HG03432 (cell line): ENCODE measurements around the gene CYP2C18.
"Not testable (repeated sequence)": the region's sequence is repeated elsewhere in the genome, so short reads cannot be mapped to it uniquely, and the experiment has no call there.

Experiments
- ATAC-seq: cut with Tn5 transposase; IDR thresholded peaks from one replicate; pipeline ENCODE4 v1.9.1; 2021; ENCODE audit warnings: mild to moderate bottlenecking, moderate library complexity; ENCODE audit not compliant: unreplicated experiment

The CYP2C18 gene

GRCh38 chr10:94683214-94684054, at the start of gene CYP2C18:
Gene CYP2C18 (plus strand): TSS chr10:94683729. CDS start chr10:94683820, 91 bp downstream.
- no peak for ATAC-seq

GRCh38 chr10:94638097-94638496, 45.4 kb upstream of the CYP2C18 start:
- not testable (repeated sequence) for ATAC-seq

- ATAC-seq = no peak
These were observed 43.6 kb upstream of the CYP2C18 start for GRCh38 chr10:94639902-94640301.

- no peak for ATAC-seq
These were observed 43.0 kb upstream of the CYP2C18 start for GRCh38 chr10:94640562-94640961.

GRCh38 chr10:94641480-94641879, 42.0 kb upstream of the CYP2C18 start:
- ATAC-seq = no peak

GRCh38 chr10:94644352-94644751, 39.2 kb upstream of the CYP2C18 start:
- ATAC-seq = no peak

- peak; percentile 79 for ATAC-seq
These were observed 38.2 kb upstream of the CYP2C18 start for GRCh38 chr10:94645285-94645684.

GRCh38 chr10:94655201-94655600, 28.3 kb upstream of the CYP2C18 start:
- ATAC-seq = not testable (repeated sequence)

GRCh38 chr10:94663061-94663460, 20.5 kb upstream of the CYP2C18 start:
- not testable (repeated sequence) for ATAC-seq

GRCh38 chr10:94666391-94667102, 17.0 kb upstream of the CYP2C18 start:
- no peak for ATAC-seq

GRCh38 chr10:94673614-94674321, 9.8 kb upstream of the CYP2C18 start:
- ATAC-seq = no peak

GRCh38 chr10:94676496-94676895, 7.0 kb upstream of the CYP2C18 start:
- ATAC-seq = no peak

GRCh38 chr10:94677691-94678090, 5.8 kb upstream of the CYP2C18 start:
- ATAC-seq = no peak

- ATAC-seq = no peak
These were observed 5.1 kb upstream of the CYP2C18 start for GRCh38 chr10:94678475-94678874.

GRCh38 chr10:94680544-94680943, 3.0 kb upstream of the CYP2C18 start:
- ATAC-seq = peak; percentile 61

GRCh38 chr10:94682636-94683035, 893 bp upstream of the CYP2C18 start:
- ATAC-seq = not testable (repeated sequence)

GRCh38 chr10:94687625-94688248, 4.2 kb downstream of the CYP2C18 start:
- no peak for ATAC-seq

- no peak for ATAC-seq
These were observed 22.6 kb downstream of the CYP2C18 start for GRCh38 chr10:94706089-94706488.

- ATAC-seq = no peak
These were observed 27.0 kb downstream of the CYP2C18 start for GRCh38 chr10:94710578-94710977.

GRCh38 chr10:94725871-94726270, 42.3 kb downstream of the CYP2C18 start:
- no peak for ATAC-seq

GRCh38 chr10:94735197-94735596, 51.7 kb downstream of the CYP2C18 start:
- no peak for ATAC-seq
